HL-60 (cell line): ENCODE results near the gene TBC1D5.

Experiments
- SPI1 ChIP-seq: IDR thresholded peaks from 2 replicates; pipeline ENCODE4 v1.6.1; 2012; ENCODE audit warnings: low read depth, mild to moderate bottlenecking, borderline replicate concordance
- TF ChIP-seq, protein P1 (sequence below): IDR thresholded peaks from one replicate; pipeline ENCODE4 v1.5.1; 2011; ENCODE audit warnings: low read length, control low read depth, inconsistent platforms; ENCODE audit not compliant: insufficient read depth

DNA sequence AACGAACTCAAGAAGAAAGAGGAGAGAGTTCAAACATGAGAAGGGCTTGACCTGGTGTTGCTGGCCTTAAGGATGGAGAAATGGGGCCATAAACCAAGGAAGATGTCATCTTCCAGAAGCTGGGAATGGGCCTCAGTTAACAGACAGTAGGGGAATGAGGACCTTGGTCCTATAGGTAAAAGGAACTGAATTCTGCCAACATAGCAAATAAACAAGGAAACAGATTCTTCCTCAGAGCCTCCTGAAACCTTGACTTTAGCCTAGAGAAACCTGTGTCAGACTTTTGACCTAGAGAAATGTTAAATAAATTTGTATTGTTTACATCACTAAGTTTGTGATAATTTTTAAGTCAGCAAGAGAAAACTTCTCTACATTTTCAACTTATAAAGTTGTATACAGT lies 520.9 kb downstream of the TBC1D5 start:
- TF ChIP-seq SPI1 = no peak
- TF ChIP-seq, protein P1, sequence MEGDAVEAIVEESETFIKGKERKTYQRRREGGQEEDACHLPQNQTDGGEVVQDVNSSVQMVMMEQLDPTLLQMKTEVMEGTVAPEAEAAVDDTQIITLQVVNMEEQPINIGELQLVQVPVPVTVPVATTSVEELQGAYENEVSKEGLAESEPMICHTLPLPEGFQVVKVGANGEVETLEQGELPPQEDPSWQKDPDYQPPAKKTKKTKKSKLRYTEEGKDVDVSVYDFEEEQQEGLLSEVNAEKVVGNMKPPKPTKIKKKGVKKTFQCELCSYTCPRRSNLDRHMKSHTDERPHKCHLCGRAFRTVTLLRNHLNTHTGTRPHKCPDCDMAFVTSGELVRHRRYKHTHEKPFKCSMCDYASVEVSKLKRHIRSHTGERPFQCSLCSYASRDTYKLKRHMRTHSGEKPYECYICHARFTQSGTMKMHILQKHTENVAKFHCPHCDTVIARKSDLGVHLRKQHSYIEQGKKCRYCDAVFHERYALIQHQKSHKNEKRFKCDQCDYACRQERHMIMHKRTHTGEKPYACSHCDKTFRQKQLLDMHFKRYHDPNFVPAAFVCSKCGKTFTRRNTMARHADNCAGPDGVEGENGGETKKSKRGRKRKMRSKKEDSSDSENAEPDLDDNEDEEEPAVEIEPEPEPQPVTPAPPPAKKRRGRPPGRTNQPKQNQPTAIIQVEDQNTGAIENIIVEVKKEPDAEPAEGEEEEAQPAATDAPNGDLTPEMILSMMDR = no peak
